Activated CD8-positive, alpha-beta memory T cell treated with anti-CD3 and anti-CD28 coated beads, Interleukin-2, amount 50 U/mL, for 1 hour (primary cell): ENCODE data around the gene ENTHD1.
"Not testable (repeated sequence)": the region's sequence is repeated elsewhere in the genome, so short reads cannot be mapped to it uniquely, and the experiment has no call there.

Experiments used
- DNase-seq: peaks from one replicate; pipeline ENCODE4 v3.0.0-alpha.2; 2020; ENCODE audit errors: extremely low read depth

ENTHD1 gene

GRCh38 chr22:39898997-39899396, 5.4 kb upstream of the ENTHD1 start:
- DNase-seq = no peak

- DNase-seq = no peak
Measured at GRCh38 chr22:39897841-39898240, 4.3 kb upstream of the ENTHD1 start.

- no peak for DNase-seq
Measured at GRCh38 chr22:39896313-39896996, 2.9 kb upstream of the ENTHD1 start.

GRCh38 chr22:39895682-39896081, 2.1 kb upstream of the ENTHD1 start:
- no peak for DNase-seq

GRCh38 chr22:39894554-39895092, 1.1 kb upstream of the ENTHD1 start:
- no peak for DNase-seq

GRCh38 chr22:39889924-39890323, 3.6 kb downstream of the ENTHD1 start:
- DNase-seq = not testable (repeated sequence)

- no peak for DNase-seq
Measured at GRCh38 chr22:39883057-39883456, 10.5 kb downstream of the ENTHD1 start.

- no peak for DNase-seq
Measured at GRCh38 chr22:39880722-39881121, 12.8 kb downstream of the ENTHD1 start.

GRCh38 chr22:39877079-39877845, 16.3 kb downstream of the ENTHD1 start:
- no peak for DNase-seq

GRCh38 chr22:39875176-39875885, 18.2 kb downstream of the ENTHD1 start:
- not testable (repeated sequence) for DNase-seq

GRCh38 chr22:39873965-39874364, 19.6 kb downstream of the ENTHD1 start:
- no peak for DNase-seq

GRCh38 chr22:39872548-39872947, 21.0 kb downstream of the ENTHD1 start:
- no peak for DNase-seq

GRCh38 chr22:39871008-39871798, 22.4 kb downstream of the ENTHD1 start:
- DNase-seq = no peak

GRCh38 chr22:39869797-39870196, 23.8 kb downstream of the ENTHD1 start:
- not testable (repeated sequence) for DNase-seq

GRCh38 chr22:39868741-39869140, 24.8 kb downstream of the ENTHD1 start:
- DNase-seq = no peak

- DNase-seq = no peak
Measured at GRCh38 chr22:39859903-39860588, 33.5 kb downstream of the ENTHD1 start.

GRCh38 chr22:39856588-39856987, 37.0 kb downstream of the ENTHD1 start:
- no peak for DNase-seq

- DNase-seq = no peak
Measured at GRCh38 chr22:39852799-39853198, 40.8 kb downstream of the ENTHD1 start.

- no peak for DNase-seq
Measured at GRCh38 chr22:39851606-39852315, 41.8 kb downstream of the ENTHD1 start.

GRCh38 chr22:39847477-39847876, 46.1 kb downstream of the ENTHD1 start:
- DNase-seq = no peak
